ENCODE measurements around the gene CHODL.

Gene CHODL

DNA sequence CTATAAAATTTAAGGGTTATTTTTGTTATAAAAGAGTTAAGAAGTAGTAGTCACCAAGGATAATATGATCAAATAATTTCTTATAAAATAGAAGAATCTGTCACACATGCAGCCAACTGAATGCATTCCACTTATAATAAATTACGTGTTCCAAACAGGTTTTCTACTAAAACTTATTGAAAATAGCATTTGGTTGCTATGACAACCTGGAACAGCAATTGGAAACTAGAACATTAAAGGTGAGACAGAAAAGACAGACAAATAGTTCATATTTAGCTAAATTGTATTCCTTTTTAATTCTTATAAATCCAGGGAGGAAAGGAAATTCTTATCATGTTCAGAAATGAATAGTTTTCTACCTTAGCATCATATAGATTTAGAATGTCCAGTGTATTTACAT, 9.1 kb upstream of the CHODL start:
- no peak for DNase-seq (ENCODE audit: low read depth)
- TF ChIP-seq, protein P1, sequence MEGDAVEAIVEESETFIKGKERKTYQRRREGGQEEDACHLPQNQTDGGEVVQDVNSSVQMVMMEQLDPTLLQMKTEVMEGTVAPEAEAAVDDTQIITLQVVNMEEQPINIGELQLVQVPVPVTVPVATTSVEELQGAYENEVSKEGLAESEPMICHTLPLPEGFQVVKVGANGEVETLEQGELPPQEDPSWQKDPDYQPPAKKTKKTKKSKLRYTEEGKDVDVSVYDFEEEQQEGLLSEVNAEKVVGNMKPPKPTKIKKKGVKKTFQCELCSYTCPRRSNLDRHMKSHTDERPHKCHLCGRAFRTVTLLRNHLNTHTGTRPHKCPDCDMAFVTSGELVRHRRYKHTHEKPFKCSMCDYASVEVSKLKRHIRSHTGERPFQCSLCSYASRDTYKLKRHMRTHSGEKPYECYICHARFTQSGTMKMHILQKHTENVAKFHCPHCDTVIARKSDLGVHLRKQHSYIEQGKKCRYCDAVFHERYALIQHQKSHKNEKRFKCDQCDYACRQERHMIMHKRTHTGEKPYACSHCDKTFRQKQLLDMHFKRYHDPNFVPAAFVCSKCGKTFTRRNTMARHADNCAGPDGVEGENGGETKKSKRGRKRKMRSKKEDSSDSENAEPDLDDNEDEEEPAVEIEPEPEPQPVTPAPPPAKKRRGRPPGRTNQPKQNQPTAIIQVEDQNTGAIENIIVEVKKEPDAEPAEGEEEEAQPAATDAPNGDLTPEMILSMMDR (IDR thresholded peaks at IDR 0.05; ENCODE audit: low read length, missing control alignments), result no peak
- H3K4me3 ChIP-seq (replicated peaks; ENCODE audit: low read depth, low read length), result no peak overlapping the region

DNA sequence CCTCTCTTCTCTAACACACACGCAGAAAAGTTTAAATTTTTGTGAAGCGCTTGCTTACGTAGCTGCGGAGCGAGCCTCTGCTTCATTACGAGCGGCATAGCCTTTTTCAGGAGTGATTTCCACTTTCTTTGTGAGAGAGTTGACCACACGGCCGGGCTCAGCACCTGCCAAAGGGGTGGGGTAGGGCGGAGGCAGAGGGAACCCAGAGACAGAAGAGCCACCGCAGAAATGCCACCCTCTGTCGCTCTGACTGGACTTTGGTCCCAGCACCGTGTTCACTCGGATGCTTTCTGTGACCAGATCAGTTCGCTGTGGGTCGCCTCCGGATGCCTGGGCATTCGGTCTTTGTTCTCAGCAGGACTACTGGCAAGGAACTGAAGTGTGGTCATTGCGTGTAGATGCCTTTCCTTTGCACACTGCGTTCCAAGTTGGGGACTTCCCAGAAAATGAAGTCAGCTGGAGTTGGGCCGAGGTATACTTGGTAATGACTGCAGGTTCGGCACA, 883 bp downstream of the CHODL start:
- no peak overlapping the region for H3K4me3 ChIP-seq (replicated peaks; ENCODE audit: low read depth, low read length)
- TF ChIP-seq, protein P1 (IDR thresholded peaks at IDR 0.05; ENCODE audit: low read length, missing control alignments), result no peak
- DNase-seq (ENCODE audit: low read depth), result no peak

DNA sequence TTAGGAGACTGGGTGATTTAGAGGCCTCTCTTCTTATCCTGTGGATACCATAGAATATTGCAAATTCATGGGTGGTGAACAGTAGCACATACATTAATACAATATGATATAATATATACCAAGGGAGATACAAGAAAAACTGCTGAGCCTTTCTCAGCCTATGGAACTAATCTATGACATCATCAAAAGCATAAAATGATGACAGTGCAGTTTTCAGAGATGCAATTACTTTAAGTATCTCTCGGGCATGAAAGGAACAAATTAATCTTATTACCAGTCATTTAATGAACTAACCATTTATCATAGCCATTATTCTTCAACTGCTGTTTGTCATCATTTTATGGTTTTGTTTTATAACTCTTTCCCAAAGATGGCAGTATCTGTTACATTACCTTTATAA, 3.5 kb downstream of the CHODL start:
- TF ChIP-seq, protein P1 (IDR thresholded peaks at IDR 0.05; ENCODE audit: low read length, missing control alignments), result no peak
- no peak overlapping the region for H3K4me3 ChIP-seq (replicated peaks; ENCODE audit: low read depth, low read length)
- DNase-seq (ENCODE audit: low read depth), result no peak

DNA sequence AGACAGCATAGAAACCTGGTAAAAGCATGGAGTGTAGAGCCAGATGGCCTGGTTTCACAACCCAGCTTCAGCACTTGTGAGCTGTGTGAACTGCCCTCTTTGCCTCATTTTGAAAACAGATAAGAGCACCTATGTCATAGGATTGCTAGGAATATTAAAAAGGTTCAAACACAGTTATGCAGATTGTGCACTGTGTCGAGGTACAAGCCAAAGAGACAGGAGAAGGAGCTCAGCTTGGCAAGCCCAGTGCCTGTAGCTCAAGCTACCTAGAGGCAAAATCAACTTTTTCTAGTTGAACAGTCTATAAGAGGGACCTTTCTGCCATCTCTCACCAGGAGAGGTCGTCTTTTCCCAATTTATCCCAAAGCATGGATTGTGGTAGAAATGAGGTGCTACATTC, 5.0 kb downstream of the CHODL start:
- TF ChIP-seq, protein P1 (IDR thresholded peaks at IDR 0.05; ENCODE audit: low read length, missing control alignments), result no peak
- no peak overlapping the region for H3K4me3 ChIP-seq (replicated peaks; ENCODE audit: low read depth, low read length)

DNA sequence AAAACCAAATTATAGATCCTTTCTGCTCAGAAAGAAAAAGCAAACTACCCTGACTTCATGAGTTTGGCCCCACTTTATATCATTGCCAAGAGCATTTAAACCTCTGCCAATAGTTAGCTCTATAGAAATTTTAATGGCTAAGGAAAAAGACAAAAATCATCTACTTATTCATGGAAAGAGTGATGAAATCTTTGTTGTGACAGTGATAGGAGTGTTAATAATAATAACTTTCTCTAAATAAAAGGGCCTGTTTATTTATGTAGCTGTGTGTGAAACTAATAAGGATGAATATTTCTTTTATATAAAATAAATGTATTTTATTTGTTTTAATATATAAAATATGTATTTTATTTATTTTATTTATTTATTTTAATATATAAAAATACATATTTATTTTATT, 6.4 kb downstream of the CHODL start:
- TF ChIP-seq, protein P1 (IDR thresholded peaks at IDR 0.05; ENCODE audit: low read length, missing control alignments), result no peak
- no peak overlapping the region for H3K4me3 ChIP-seq (replicated peaks; ENCODE audit: low read depth, low read length)
- no peak for DNase-seq (ENCODE audit: low read depth)

More for the DNA sequence above, 5.0 kb downstream of the CHODL start:
- DNase-seq (ENCODE audit: low read depth), result no peak

DNA sequence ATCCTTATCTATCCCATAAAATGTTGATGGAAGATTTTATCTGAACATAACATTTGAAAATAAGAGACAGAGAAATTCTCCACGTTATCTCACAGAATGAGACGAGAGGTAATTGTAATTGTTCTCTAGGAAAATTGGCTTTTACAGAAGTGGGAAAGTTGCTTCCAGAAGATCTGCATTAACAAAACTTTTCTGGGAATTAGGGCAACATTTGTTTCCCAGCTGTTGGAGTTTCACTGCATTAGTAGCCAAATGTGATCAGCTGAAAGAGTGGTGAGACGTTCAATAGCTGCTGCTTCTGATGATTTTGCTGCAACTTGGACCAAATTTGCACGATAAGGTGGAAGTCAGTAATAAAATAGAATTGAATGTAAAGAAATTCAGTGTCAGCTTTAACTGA, 7.6 kb downstream of the CHODL start:
- H3K4me3 ChIP-seq (replicated peaks; ENCODE audit: low read depth, low read length), result no peak overlapping the region
- no peak for DNase-seq (ENCODE audit: low read depth)
- TF ChIP-seq, protein P1 (IDR thresholded peaks at IDR 0.05; ENCODE audit: low read length, missing control alignments), result no peak

DNA sequence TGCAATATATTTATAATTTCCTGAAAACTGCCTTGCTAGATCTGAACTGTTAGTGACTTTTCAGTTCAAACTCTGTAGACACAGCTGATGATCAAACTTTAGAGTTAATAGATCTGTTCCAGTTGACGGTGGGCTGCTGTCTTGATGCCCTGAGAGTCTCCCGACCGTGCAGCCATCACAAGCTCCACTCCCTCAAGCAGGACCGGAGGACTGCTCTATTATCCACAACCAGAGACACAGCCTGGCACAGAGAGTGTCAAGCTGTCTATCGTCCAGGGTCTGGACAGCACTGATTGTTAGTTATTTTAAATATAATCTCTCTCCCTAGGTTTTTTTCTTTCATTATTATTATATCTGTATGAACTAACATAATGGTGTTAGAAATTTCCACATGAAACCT, 8.0 kb downstream of the CHODL start:
- no peak for DNase-seq (ENCODE audit: low read depth)
- TF ChIP-seq, protein P1 (IDR thresholded peaks at IDR 0.05; ENCODE audit: low read length, missing control alignments), result no peak
- no peak overlapping the region for H3K4me3 ChIP-seq (replicated peaks; ENCODE audit: low read depth, low read length)
